ENCODE measurements around the gene C22orf23.
A peak's percentile ranks its signal among the peaks of the same experiment; 100 is the strongest.

C22orf23 gene

DNA sequence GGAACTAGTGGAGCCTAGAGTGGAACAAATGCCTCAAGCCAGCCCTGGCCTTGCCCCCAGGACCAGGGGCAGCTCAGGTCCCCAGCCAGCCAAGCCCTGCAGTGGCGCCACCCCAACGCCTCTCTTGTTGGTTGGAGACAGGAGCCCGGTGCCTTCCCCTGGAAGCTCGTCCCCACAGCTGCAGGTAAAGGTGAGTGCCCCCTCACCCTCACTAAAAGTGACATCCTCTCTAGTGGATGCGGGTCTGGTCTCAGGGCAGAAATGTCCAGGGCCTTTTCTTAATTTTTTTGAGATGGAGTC lies 25.8 kb downstream of the C22orf23 start:
- FAIRE-seq (no peak), DNase-seq (ENCODE audit: insufficient read length, low spot score) (no peak)

DNA sequence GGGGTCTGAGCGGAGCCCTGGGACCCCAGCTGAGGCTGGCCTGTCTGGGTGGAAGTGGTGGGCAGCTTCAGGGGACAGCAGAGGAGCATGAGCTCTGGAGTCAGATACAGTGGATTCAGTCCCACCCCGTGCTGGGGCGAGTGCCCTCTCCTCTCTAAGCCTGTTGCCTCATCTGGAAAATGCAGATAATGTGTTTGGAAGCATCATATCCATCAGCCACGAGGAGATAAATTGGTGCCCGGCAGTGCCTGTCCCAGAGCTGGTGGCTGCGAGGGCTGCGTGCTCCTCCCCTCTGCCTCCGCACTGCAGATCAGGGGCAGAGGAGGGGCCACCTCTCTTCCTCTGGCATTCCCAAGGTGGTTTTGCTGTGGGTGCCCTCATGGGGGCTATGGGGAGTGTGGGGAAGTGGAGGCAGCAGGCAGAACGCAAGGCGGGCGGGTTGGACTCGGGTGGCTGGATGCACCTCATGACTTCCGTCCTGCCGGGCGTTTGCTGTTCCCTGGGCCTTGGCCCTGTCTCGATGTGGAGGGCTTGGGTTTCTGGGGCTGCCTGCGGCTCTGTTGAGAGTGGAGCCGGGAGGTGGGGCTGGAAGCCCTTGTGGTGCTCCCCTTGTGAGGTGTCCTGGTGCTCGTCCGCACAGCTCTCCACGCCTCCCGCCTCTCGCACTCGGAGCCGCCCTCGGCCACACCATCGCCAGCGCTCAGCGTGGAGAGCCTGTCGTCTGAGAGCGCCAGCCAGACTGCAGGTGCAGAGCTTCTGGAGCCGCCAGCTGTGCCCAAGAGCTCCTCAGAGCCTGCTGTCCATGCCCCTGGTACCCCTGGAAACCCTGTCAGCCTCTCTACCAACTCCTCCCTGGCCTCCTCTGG lies 26.4 kb downstream of the C22orf23 start:
- DNase-seq (ENCODE audit: insufficient read length, low spot score): no peak
- FAIRE-seq: no peak

DNA sequence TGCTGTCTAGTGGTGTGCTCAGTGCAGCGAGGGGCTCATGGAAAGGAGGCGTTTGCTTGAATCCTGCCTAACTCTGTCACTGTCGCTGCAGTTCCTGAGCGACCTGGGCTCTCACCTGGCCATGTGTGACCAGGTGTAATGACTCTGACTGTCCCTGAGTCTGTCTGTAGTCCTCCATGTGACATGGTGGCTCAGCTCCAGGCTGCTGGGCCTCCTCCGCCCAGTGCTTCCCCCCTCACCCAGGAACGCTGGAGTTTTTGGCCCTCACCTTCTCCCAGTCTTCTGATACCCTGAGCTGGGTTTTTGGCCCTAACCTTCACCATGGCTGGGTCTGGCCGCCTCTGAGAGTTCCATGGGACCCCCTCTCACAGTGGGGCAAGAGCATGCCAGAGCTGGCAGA lies 27.0 kb downstream of the C22orf23 start:
- DNase-seq (ENCODE audit: insufficient read length, low spot score) (no peak), FAIRE-seq (no peak)

DNA sequence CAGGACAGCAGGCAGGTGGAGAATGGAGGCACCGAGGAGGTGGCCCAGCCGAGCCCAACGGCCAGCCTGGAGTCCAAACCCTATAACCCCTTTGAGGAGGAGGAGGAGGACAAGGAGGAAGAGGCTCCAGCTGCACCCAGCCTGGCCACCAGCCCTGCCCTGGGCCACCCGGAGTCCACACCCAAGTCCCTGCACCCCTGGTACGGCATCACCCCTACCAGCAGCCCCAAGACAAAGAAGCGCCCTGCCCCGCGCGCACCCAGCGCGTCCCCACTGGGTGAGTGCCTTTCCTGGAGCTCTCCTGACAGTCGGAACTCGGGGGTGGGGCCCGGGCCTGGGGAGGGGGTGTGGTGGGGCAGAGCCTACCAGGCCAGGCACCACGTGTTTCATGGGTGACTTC lies 27.6 kb downstream of the C22orf23 start:
- DNase-seq (ENCODE audit: insufficient read length, low spot score) (no peak), FAIRE-seq (no peak)

DNA sequence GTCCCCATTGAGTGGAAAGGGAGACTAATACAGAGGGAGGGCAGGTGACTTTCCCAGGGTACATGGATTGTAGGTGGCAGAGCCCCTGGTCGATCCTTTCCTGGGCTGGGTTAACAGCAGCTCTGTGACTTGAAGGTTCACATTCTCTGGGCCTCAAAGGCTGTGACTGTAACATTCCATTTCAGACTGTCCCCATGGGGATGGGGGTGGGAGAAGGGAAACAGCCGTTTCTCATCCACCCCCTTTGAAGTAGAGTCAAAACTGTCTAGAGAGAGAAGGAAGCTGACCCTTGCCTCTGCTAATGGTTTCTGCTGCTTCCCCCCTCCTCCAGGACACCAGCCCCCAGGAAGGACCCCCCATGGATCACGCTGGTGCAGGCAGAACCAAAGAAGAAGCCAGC lies 28.1 kb downstream of the C22orf23 start:
- FAIRE-seq: no peak
- DNase-seq (ENCODE audit: insufficient read length, low spot score): no peak

DNA sequence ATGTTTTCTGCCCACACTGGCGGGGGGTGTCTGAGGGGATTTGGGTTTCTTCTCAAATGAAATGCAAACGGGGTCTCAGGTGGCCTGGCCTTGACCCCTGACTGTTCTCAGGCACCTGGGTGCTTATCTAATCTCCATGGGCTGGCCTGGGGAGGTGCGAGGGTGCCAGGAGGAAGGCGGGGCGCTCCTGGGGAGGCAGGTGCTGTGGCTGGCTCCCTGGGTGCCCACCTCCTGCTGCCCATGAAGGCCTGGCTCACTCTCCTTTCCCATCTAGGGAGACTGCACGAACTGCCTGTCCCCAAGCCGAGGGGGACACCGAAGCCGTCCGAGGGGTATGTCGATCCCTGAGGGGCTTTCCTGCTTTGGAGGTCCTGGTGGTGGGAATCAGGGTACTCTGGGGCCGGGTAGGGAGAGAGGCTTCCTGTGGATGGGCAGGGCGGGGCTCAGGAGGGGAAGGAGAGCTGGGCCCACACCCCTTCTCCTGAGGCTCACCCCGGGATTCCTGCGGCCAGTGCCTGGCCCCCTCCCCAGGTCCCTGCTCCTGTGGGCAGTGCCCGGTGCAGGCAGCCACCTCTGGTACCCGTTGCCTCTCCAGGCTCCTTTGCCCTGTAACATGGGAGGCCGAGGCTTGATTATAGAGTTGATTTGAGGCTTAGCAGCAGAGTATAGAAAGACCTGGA lies 28.9 kb downstream of the C22orf23 start:
- FAIRE-seq: no peak
- DNase-seq (ENCODE audit: insufficient read length, low spot score): no peak

DNA sequence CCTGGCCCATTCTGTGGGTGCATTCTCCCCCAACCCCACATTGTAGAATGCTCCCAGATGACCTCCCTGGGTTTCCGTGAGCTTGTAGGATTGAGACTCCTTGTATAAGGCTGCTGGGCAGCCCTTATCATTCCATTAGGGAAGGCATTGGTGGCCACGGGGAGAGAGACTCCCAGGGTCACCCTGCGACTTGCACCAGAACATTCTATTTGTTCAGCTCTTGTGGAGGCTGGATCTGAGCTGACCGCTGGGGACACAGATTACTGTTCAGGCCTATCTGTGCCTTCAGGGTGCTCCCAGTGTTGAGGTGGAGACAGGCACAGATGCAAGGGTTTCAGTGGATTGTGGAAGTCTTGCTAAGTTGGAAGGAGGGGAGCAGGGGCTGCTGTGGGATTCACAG lies 29.5 kb downstream of the C22orf23 start:
- FAIRE-seq (no peak), DNase-seq (ENCODE audit: insufficient read length, low spot score) (no peak)

DNA sequence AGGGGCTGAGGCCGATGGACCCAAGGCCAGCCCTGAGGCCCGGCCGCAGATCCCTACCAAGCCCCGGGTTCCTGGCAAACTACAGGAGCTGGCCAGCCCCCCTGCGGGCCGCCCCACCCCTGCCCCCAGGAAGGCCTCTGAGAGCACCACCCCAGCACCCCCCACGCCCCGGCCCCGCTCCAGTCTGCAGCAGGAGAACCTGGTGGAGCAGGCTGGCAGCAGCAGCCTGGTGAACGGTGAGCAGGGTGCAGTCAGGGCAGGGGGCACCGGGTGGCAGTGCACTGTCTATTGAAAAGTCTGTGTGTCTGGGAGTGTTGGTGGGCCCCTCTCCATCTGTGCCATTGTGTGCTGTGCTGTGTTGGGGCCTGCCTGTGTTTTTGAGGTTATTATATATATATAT lies 31.2 kb downstream of the C22orf23 start:
- FAIRE-seq (no peak), DNase-seq (ENCODE audit: insufficient read length, low spot score) (no peak)

DNA sequence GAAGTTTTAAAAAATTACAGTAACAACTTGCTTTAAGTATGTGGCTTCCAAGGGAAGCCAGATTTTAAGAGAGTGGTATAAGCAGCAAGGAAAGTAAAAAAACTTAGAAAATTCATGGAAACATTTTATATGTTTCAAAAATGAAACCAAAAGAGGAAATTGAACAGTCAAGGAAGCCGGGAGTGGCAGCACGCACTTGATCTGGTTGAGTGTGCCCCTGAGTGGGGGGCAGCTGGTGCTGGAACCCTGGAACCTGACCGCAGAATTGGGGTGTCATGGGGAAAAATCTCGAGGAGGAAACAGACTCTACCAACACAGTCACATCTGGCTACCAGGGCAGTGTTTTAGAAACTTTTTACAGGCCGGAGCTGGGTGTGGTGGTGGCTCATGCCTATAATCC lies 33.3 kb downstream of the C22orf23 start:
- DNase-seq (ENCODE audit: insufficient read length, low spot score): no peak

DNA sequence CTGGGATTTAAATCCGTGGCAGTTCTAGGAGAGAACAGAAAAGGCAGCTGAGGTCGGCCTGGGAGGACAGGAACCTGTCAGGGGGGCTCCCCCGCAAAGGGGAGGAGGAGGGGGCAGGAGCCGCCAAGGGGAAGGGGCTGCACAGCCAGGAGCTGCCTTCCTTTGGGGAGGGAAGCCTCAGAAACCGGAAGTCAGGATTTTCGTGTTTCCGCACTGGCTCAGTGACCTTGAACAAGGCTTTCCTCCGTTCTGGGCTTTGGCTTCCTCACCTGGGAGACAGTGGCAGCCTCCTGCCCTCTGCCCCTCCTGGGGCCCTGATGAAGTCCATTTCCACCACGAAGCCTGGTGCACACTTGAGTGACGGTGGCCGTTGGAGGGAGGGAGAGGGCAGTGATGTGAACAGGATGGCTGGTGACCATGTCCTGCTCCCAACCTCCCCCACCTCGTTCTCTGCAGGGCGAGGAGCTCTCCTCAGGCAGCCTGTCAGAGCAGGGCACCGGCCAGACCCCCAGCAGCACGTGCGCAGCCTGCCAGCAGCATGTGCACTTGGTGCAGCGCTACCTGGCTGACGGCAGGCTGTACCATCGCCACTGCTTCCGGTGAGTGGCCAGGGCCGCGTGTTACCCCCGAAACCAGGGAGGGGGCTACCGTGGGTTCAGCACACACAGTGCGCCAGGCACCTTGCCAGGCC lies 34.7 kb downstream of the C22orf23 start:
- no peak for DNase-seq (ENCODE audit: insufficient read length, low spot score)
- no peak for FAIRE-seq

More for the DNA sequence above, 33.3 kb downstream of the C22orf23 start:
- peak; percentile 4 for FAIRE-seq

DNA sequence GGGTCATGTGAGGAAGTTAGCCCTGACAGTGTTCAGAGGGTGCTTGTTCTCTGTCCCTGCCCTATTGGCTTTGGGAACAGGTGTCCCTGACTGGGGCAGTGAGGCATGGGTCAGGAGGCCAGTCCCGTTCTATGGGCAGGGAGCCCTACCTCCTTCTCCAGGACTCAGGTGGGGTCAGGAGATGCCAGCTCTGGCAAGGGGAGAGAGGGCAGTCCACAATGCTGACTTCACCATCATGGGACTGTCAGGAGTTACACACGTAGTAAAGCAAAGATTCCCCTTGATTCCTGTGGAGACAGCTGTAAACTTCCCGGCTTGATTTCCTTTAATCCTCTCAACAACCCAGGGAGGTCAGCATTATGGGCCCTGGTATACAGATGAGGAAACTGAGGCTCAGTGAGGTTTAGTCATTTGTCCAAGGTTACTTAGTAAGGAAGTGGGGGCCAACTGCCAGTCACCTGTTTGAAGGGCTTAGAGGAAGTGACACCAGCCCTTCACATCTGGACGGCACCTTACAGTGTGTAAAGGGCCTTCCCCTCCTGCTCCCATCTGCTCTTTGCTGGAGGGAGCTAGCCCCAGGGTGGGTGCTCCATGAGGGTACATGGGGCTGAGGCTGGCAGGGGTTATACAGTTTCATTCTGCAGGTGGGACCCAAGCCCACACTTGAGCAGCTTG lies 35.4 kb downstream of the C22orf23 start:
- no peak for DNase-seq (ENCODE audit: insufficient read length, low spot score)
- no peak for FAIRE-seq

DNA sequence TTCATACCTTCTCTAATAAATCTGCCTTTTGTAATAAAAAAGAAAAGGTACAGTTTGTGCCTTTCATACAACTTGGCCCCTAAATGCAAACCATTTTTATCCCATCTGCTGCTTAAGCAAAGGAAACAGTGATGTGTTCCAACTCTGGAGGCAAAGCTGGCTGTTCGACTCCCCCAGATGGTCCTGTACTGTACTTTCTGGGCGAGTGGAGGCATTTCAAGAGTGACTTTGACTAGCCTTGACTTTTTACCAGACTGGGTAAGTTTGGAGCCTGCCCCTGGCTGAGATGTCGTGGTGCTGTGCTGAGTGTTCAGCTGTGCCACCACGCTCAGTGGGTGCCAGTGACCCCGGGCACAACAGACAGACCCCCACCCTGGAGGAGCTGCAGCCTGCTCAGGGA lies 37.1 kb downstream of the C22orf23 start:
- FAIRE-seq (no peak), DNase-seq (ENCODE audit: insufficient read length, low spot score) (no peak)

DNA sequence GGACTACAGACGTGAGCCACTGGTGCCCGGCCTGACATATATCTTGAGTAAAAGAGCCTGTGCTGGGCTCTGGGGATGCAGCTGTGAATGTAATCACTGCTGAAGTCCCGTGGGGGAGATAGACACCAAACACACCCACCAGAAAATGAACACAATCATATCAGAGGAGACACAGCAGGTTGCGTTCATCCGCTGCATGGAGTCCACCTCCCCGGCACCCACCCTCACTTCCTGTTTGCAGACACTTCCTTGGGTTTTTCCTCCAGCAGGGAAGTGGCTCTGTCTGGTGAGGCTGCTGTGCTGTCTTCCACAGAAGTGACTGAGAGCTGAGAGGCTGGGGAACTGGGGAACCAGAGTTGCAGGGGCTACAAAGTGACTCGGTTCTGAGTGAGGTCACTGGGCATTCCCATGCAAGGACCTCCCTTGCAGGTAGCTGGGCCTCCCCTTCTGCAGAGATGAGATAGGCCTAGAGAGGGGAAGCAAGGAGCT lies 40.1 kb downstream of the C22orf23 start:
- DNase-seq (ENCODE audit: insufficient read length, low spot score) (no peak), FAIRE-seq (no peak)

DNA sequence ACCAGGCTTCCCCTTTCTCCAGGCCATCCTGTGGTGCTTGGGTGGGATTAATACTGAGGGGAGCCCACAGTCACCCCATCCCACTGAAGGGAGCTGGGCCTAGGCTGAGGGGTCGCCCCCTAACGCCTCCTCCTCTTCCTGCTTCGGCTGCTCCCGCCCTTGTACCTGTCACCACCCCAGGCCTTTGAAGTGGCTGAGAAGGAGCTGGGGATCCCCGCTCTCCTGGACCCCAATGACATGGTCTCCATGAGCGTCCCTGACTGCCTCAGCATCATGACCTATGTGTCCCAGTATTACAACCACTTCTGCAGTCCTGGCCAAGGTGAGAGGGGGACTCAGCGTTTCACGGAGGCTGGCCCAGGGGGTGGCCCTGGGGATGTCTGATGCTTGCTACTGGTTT lies 41.2 kb downstream of the C22orf23 start:
- FAIRE-seq: no peak
- DNase-seq (ENCODE audit: insufficient read length, low spot score): no peak

DNA sequence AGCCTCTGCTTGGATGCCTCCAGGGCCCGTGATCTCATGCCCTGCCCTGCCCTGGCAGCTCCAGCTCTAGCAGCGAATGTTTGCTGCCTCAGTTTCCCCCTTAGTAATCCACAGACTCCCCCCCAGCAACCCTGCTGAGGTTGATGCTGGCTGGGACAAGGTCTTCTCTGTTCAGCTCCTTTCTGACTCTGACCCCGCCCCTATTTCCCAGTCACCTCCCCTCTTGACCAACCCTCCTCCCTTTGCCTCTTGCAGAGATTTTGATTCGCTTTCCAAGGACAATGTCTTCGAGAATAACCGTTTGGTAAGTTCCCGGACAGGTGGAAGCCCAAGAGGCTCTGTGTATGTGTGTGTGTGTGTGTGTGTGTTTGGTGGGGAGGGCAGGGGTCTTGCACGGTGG lies 41.7 kb downstream of the C22orf23 start:
- FAIRE-seq: no peak
- no peak for DNase-seq (ENCODE audit: insufficient read length, low spot score)

DNA sequence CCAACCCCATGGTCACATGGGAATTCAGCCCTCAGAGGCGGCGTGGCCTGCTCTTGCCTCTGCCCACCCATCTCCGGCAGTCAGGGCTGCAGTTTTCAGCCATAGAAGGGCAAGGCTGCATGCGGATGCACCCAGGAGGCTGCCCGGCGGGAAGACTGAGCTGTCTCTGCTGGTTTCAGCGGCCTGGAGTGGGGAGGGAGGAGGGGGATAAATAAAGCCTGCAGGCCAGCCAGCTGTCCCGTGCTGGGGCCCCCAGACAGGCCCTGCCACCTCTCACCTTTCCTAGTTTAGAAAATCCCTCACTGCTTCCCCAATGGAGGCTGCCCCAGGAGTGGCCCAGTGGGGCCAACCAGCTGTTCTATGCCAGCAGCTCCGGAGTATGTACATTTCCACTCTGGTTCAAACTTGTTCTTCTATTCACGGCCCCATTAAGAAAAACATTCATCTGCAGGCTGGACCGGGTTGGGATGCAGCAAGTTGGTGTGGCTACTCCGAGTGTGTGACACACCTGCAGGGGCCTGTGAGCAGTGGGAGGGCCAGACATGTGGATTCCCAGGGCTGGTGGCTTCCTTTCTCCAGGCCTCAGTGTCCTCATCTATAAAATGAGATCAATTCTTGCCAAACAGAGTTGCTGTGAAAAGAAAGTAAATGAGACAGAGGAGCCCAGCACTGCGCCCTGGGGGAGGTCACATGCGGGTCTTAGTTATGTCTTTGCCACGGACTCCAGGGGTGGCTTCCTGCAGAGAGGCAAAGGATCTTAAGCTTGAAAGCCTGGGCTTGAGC lies 42.3 kb downstream of the C22orf23 start:
- no peak for FAIRE-seq
- no peak for DNase-seq (ENCODE audit: insufficient read length, low spot score)

DNA sequence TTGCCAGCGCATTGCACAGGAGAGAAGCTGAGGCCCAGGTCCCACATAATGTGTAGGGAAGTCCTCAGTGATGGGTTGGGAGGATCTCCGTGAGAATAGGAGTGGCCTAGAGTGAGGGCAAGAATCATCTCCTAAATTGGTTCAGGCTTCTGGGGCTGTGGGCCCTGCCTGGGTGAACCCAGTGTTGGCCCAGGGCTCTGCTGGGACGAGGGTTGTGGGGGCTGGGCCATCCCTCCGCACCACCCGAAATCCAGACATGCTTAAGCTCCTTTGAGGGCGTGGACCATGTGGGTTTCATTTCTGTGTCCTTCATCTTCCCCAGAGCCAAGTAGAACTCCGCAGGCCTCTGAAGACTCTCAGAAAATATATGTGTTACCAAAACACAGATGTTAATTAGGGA lies 43.6 kb downstream of the C22orf23 start:
- DNase-seq (ENCODE audit: insufficient read length, low spot score): no peak
- FAIRE-seq: no peak

DNA sequence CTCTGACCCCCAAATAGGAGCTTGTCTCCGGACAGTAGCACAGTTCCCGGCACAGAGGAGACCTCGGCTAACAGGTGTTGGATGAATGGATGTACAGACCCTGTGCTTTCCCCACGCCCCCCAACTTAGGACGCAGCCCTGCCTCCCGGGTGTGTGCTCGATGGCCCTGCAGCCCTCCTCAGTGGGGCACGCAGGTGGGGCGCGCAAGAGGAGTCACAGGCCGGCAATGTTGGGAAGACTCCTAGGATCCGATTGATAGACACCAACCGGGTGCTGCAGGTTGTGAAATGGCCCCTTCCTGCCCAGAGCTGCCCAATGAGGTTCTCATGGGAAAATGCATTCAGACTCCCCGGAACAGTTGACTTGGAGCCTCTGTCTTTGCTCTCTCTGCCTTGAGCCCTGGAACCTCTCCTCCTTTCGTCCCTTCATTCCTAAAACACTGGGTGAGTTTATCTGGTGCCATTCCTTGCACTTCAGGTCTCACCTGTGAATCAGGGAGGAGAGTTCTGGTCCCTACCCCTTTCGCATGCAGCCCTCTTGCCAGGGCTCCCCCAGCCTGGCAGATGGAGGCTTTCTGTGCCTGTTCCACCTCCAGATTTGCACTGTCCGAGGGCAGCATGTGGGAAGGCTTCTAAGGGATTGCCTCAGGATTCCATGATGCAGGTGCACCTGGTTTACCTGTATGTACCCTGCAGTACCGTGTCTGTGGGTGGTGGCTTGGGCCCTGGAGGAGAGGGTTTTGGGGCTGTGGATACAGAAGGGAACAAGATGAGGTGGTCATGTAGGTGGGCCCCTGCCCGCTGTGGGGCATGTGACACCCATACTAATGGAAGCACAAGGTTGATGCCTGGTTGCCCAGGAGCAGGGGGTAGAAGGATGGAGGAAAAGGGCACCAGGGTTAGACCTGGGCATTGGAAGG lies 46.1 kb downstream of the C22orf23 start:
- FAIRE-seq (peak; percentile 11), DNase-seq (ENCODE audit: insufficient read length, low spot score) (no peak)

DNA sequence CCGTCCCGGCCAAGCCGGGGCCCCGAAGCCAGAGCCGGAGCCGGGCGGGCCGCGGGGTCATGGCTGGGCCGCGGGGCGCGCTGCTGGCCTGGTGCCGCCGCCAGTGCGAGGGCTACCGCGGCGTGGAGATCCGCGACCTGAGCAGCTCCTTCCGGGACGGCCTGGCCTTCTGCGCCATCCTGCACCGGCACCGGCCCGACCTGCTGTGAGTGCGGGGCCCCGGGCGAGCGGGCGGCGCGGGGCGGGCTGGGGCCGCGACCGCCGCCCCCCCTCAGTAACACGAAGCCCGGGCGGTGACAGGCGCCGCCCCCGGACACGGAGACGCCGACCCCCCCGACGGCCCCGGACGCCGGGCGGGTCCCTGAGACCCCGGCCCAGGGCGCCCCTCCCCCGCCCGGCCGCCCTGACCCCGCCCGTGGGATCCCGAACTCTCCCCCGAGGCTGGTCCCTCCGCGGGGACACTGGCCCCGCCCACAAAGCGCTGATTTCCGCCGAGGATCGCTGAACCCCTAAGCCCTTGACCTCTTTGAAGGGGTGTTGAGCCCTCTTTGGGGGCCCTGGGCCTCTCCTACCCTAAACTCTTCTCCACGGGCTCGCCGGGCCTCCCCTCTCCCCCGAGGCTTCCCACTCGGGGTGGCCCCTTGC lies 46.9 kb downstream of the C22orf23 start:
- DNase-seq (ENCODE audit: insufficient read length, low spot score) (peak; percentile 75), FAIRE-seq (peak; percentile 66)

All from GM19239 (cell line).